Erythroblast (primary cell): ENCODE results near the gene PPP4R2.

Experiments used
- GATA1 ChIP-seq: IDR thresholded peaks from 2 replicates; pipeline ENCODE4 v1.6.1; 2011; ENCODE audit warnings: low read depth, mild to moderate bottlenecking, control low read depth, low read length, moderate library complexity
- POLR2A ChIP-seq: IDR thresholded peaks from 2 replicates; pipeline ENCODE4 v1.6.1; 2011; ENCODE audit warnings: mild to moderate bottlenecking, low read length

- TF ChIP-seq POLR2A (no peak), GATA1 (no peak)
Measured at GRCh38 chr3:72961752-72962151, 34.9 kb upstream of the PPP4R2 start.
